ENCODE results near the gene PLCXD3.

DNA sequence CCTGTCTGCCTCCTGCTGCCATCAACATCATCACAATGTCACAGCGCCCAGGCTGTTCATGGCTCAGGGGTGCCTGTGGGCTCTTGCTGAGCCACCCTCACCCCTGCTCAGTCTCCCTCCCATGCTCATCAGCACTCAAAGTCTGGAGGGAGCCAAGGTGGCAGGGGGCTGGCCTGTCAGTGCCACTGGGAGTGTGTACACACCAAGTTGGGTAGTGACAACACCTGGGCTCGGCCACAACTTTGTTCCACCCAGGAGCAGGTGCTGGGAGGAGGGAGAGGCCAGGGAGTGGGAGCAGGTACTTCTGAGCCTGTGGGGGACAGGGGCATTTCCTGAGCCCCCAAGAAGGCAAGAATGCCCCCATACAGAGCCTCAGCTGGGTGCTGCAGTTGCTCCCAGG lies 219.6 kb downstream of the PLCXD3 start:
- no peak for TF ChIP-seq CTCF (IDR thresholded peaks at IDR 0.05)
- TF ChIP-seq POLR2A (IDR thresholded peaks at IDR 0.05) = no peak
